Measurements from ENCODE around the gene MGAT4C. TPM values are rescaled to one million over a fixed set of nuclear protein-coding genes. Genes with fewer than 3 reads are reported as not detected.

MGAT4C gene
- total and polyA plus RNA-seq, 2 of the 8 experiments (the other 6 are each of a cell fraction or from before 2014, with no cell fraction given), result 1.6 to 2.5 TPM

DNA sequence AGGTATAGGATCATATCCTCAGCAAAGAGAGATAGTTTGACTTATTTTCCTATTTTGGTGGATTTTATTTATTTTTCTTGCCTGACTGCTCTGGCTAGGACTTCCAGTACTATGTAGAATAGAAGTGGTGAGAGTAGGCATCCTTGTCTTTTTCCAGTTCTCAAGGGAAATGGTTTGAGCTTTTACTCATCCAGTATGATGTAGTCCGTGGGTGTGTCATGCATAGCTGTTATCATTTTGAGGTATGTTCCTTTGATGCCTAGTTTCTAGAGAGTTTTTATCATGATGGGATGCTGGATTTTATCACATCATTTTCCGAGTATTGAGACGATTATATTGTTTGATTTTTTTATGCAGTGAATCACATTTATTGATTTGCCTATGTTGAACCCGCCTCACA lies 97.2 kb downstream of the MGAT4C start (continued):
- TF ChIP-seq, protein P1, sequence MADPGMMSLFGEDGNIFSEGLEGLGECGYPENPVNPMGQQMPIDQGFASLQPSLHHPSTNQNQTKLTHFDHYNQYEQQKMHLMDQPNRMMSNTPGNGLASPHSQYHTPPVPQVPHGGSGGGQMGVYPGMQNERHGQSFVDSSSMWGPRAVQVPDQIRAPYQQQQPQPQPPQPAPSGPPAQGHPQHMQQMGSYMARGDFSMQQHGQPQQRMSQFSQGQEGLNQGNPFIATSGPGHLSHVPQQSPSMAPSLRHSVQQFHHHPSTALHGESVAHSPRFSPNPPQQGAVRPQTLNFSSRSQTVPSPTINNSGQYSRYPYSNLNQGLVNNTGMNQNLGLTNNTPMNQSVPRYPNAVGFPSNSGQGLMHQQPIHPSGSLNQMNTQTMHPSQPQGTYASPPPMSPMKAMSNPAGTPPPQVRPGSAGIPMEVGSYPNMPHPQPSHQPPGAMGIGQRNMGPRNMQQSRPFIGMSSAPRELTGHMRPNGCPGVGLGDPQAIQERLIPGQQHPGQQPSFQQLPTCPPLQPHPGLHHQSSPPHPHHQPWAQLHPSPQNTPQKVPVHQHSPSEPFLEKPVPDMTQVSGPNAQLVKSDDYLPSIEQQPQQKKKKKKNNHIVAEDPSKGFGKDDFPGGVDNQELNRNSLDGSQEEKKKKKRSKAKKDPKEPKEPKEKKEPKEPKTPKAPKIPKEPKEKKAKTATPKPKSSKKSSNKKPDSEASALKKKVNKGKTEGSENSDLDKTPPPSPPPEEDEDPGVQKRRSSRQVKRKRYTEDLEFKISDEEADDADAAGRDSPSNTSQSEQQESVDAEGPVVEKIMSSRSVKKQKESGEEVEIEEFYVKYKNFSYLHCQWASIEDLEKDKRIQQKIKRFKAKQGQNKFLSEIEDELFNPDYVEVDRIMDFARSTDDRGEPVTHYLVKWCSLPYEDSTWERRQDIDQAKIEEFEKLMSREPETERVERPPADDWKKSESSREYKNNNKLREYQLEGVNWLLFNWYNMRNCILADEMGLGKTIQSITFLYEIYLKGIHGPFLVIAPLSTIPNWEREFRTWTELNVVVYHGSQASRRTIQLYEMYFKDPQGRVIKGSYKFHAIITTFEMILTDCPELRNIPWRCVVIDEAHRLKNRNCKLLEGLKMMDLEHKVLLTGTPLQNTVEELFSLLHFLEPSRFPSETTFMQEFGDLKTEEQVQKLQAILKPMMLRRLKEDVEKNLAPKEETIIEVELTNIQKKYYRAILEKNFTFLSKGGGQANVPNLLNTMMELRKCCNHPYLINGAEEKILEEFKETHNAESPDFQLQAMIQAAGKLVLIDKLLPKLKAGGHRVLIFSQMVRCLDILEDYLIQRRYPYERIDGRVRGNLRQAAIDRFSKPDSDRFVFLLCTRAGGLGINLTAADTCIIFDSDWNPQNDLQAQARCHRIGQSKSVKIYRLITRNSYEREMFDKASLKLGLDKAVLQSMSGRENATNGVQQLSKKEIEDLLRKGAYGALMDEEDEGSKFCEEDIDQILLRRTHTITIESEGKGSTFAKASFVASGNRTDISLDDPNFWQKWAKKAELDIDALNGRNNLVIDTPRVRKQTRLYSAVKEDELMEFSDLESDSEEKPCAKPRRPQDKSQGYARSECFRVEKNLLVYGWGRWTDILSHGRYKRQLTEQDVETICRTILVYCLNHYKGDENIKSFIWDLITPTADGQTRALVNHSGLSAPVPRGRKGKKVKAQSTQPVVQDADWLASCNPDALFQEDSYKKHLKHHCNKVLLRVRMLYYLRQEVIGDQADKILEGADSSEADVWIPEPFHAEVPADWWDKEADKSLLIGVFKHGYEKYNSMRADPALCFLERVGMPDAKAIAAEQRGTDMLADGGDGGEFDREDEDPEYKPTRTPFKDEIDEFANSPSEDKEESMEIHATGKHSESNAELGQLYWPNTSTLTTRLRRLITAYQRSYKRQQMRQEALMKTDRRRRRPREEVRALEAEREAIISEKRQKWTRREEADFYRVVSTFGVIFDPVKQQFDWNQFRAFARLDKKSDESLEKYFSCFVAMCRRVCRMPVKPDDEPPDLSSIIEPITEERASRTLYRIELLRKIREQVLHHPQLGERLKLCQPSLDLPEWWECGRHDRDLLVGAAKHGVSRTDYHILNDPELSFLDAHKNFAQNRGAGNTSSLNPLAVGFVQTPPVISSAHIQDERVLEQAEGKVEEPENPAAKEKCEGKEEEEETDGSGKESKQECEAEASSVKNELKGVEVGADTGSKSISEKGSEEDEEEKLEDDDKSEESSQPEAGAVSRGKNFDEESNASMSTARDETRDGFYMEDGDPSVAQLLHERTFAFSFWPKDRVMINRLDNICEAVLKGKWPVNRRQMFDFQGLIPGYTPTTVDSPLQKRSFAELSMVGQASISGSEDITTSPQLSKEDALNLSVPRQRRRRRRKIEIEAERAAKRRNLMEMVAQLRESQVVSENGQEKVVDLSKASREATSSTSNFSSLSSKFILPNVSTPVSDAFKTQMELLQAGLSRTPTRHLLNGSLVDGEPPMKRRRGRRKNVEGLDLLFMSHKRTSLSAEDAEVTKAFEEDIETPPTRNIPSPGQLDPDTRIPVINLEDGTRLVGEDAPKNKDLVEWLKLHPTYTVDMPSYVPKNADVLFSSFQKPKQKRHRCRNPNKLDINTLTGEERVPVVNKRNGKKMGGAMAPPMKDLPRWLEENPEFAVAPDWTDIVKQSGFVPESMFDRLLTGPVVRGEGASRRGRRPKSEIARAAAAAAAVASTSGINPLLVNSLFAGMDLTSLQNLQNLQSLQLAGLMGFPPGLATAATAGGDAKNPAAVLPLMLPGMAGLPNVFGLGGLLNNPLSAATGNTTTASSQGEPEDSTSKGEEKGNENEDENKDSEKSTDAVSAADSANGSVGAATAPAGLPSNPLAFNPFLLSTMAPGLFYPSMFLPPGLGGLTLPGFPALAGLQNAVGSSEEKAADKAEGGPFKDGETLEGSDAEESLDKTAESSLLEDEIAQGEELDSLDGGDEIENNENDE (IDR thresholded peaks at IDR 0.05; ENCODE audit: insufficient replicate concordance, low read length), result no peak

Data from H1 (cell line).